A549 treated with Hydrocortisone at 1 μM for 4 hours (cell line): ENCODE data around the gene SNX21. TPM values are rescaled to one million over a fixed set of nuclear protein-coding genes. Genes with fewer than 3 reads are reported as not detected.

ENCODE experiments used
- total RNA-seq: library from RNA; stranded (reverse); fragments of 200-300 nt; extraction: Qiagen RNA extraction; gene quantifications from 5 replicates; pipeline ENCODE4 v1.2.3, GENCODE V29; 2022

Gene SNX21
- 8.5 to 10.1 TPM (median 9.2 TPM) in 5 replicates for total RNA-seq

GRCh38 chr20:45833030-45833882 lies at the start of gene SNX21:
Gene SNX21, plus strand, starts transcription at chr20:45833799. Its CDS starts 121 bp downstream, at chr20:45833920.

GRCh38 chr20:45812157-45813005 lies 21.2 kb upstream of the SNX21 start, which contains the start of gene UBE2C:
Gene UBE2C, plus strand, starts transcription at chr20:45812644. Its CDS starts 52 bp downstream, at chr20:45812696.

GRCh38 chr20:45827030-45827652 lies 6.5 kb upstream of the SNX21 start, which contains the start of gene TNNC2:
Gene TNNC2, minus strand, starts transcription at chr20:45827312. Its CDS starts 64 bp downstream, at chr20:45827248.

GRCh38 chr20:45857114-45857881 lies 23.7 kb downstream of the SNX21 start, which contains the start of the genes ACOT8 and ZSWIM3:
Gene ACOT8, minus strand, starts transcription at chr20:45857392. Its CDS starts 77 bp downstream, at chr20:45857315.
Gene ZSWIM3, plus strand, starts transcription at chr20:45857614. Its CDS starts 212 bp downstream, at chr20:45857826.

GRCh38 chr20:45880988-45881788 lies 47.6 kb downstream of the SNX21 start, which contains the start of gene ZSWIM1:
Gene ZSWIM1, plus strand, starts transcription at chr20:45881227. Its CDS starts 1,366 bp downstream, at chr20:45882593.

GRCh38 chr20:45887346-45887715 lies 53.7 kb downstream of the SNX21 start, which contains the start of gene SPATA25:
Gene SPATA25, minus strand, starts transcription at chr20:45887622. Its CDS starts 32 bp downstream, at chr20:45887590.

GRCh38 chr20:45890985-45891983 lies 57.7 kb downstream of the SNX21 start, which contains the start of the genes CTSA and NEURL2:
Gene CTSA, plus strand, starts transcription at chr20:45891335. Its CDS starts 234 bp downstream, at chr20:45891569.
Gene NEURL2, minus strand, starts transcription at chr20:45891208. Its CDS starts 217 bp downstream, at chr20:45890991.

Other genes starting within 250 kb of the SNX21 start
- gene WFDC10A, start 204.1 kb upstream of the SNX21 start, total RNA-seq, result not detected in 5 replicates
- not detected in 5 replicates for gene WFDC9, start 202.5 kb upstream of the SNX21 start, total RNA-seq
- not detected in 5 replicates for gene WFDC11, start 163.6 kb upstream of the SNX21 start, total RNA-seq
- not detected in 5 replicates for gene WFDC13, start 131.8 kb upstream of the SNX21 start, total RNA-seq
- not detected in 5 replicates for gene WFDC10B, start 128.8 kb upstream of the SNX21 start, total RNA-seq
- not detected in 5 replicates for gene SPINT4, start 111.5 kb upstream of the SNX21 start, total RNA-seq
- gene WFDC3, start 41.9 kb upstream of the SNX21 start, total RNA-seq, result not detected in 5 replicates
- gene DNTTIP1, start 41.8 kb upstream of the SNX21 start, total RNA-seq, result 31.5 to 37.5 TPM (median 35.1 TPM) in 5 replicates
- 205 to 246 TPM (median 237 TPM) in 5 replicates for gene UBE2C, start 21.2 kb upstream of the SNX21 start, total RNA-seq
- gene TNNC2, start 6.5 kb upstream of the SNX21 start, total RNA-seq, result 0.13 to 0.28 TPM (median 0.23 TPM) in 4 of 5 replicates, not detected in the other
- gene ACOT8, start 23.6 kb downstream of the SNX21 start, total RNA-seq, result 16.3 to 19.4 TPM (median 18.4 TPM) in 5 replicates
- 1.6 to 1.9 TPM (median 1.7 TPM) in 5 replicates for gene ZSWIM3, start 23.8 kb downstream of the SNX21 start, total RNA-seq
- 4.6 to 7.2 TPM (median 5.9 TPM) in 5 replicates for gene ZSWIM1, start 47.4 kb downstream of the SNX21 start, total RNA-seq
- gene SPATA25, start 53.8 kb downstream of the SNX21 start, total RNA-seq, result 0.26 to 0.86 TPM (median 0.52 TPM) in 5 replicates
- gene NEURL2, start 57.4 kb downstream of the SNX21 start, total RNA-seq, result 0.72 to 1.2 TPM (median 0.95 TPM) in 5 replicates
- gene CTSA, start 57.5 kb downstream of the SNX21 start, total RNA-seq, result 92.5 to 118 TPM (median 109 TPM) in 5 replicates
- 1.4 to 1.9 TPM (median 1.7 TPM) in 5 replicates for gene PLTP, start 78.4 kb downstream of the SNX21 start, total RNA-seq
- gene PCIF1, start 100.9 kb downstream of the SNX21 start, total RNA-seq, result 29.3 to 37.0 TPM (median 33.4 TPM) in 5 replicates
- 7.3 to 9.1 TPM (median 8.9 TPM) in 5 replicates for gene ZNF335, start 138.4 kb downstream of the SNX21 start, total RNA-seq
- 0.23 to 0.46 TPM (median 0.36 TPM) in 5 replicates for gene MMP9, start 175.1 kb downstream of the SNX21 start, total RNA-seq
- gene SLC12A5, start 195.4 kb downstream of the SNX21 start, total RNA-seq, result 8.8 to 17.1 TPM (median 13.6 TPM) in 5 replicates